WI38 (cell line): ENCODE results near the gene SUSD1.

Experiments used
- H3K4me3 ChIP-seq: 2 replicates; pipeline ENCODE4 v1.5.1; 2011; ENCODE audit warnings: low read depth, mild to moderate bottlenecking, control low read depth, low read length
- CTCF ChIP-seq: IDR thresholded peaks from 2 replicates; pipeline ENCODE4 v1.5.1; 2012; ENCODE audit warnings: low read depth, mild to moderate bottlenecking, control low read depth, low read length

Gene SUSD1

DNA sequence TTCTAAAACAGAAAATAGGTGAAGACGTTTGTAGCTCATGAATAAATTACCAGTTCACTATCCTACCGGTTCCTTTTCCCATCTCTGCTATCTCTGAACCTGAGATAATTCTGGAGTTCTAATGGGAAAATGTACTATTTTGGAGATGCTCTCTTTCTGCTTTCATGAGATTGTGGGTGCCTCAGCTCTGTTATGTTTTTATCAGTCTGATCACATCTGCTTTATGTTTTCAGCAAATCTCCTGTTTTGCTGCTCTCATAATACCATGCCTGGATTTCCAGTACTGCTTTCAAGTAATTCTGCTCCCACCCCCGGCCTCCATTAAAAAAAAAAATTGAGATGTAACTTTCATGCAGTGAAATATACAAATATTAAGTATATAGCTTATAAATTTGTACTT, 9.1 kb upstream of the SUSD1 start:
- no peak overlapping the region for H3K4me3 ChIP-seq
- TF ChIP-seq CTCF = no peak

GRCh38 chr9:112180387-112180881, 5.3 kb upstream of the SUSD1 start:
- no peak for TF ChIP-seq CTCF
- no peak overlapping the region for H3K4me3 ChIP-seq

- H3K4me3 ChIP-seq = no peak overlapping the region
- no peak for TF ChIP-seq CTCF
Measured at GRCh38 chr9:112179816-112180215, 4.7 kb upstream of the SUSD1 start.

DNA sequence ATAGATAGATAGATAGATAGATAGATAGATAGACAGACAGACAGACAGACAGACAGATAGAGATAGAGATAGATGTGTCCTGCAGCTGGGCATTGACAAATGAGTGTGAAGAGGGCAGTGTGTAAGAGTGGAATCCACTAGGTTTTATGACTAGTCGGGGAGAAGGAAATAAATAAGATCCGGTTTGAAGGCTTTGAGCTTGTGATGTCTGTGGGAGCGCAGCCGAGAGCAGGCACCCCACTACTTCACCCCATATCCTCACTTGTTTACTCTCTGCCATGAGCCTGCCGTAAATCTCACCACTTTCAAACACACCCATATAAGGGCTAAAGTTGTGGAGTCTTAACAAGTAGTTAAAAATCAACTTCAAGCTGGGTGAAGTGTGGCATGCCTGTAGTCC, 1.4 kb upstream of the SUSD1 start:
- no peak overlapping the region for H3K4me3 ChIP-seq
- no peak for TF ChIP-seq CTCF

DNA sequence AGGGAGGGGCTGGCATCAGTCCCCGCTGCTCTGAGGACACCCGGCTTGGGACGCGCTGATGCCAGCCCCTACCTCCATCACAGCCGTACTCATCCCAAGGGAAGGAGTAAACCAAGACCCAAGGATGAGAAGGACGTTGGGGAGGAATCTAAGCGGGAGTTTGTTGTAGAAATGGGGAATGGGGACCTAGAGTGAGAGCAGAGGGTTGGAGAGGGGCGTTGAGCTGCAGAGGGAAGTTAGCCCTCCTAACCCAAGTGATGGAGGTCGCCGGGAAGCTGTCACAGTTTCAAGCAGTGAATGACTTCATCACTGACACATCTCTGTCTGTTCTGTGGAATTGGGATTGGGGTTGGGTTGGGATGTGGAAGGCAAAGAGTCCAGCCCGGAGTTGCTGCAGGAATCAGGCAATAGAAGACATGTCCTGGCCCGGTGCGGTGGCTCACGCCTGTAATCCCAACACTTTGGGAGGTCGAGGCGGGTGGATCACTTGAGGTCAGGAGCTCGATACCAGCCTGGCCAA, 759 bp upstream of the SUSD1 start:
- no peak overlapping the region for H3K4me3 ChIP-seq
- TF ChIP-seq CTCF = no peak

DNA sequence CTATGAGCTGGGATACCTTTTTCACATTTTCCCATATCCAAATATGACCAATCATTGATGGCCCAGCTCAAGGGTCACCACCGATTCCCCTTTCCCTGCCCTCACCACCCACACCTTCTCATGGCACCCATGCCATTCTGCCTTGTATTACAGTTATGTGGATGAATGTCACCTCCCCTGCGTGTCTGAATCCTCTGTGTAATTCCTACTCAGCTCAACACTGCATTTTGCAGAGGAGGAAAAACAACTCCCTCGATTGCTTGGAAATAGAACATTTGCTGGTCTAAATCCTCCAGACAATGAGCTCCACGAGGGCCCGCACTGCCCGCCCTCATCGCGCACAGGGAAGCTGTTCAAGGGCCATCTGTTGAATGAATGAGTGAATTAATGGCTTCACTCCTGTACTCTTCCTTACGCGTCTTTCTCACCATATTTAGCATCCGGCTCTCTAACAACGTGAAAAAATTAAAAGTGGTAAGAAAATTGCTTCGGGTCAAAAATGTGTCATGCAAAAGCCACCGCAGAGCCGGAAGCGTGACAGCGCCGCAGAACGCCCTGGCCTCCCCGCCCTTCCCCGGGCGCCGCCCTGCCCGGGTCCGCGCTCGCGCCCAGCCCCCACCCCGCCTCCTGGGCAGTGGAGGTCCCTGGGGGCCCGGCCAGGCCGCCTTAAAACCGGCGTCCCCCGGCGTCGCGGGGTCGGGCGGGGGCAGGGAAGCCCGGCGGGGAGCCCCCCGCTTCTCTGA, 704 bp downstream of the SUSD1 start:
- no peak for TF ChIP-seq CTCF
- H3K4me3 ChIP-seq = peak overlapping the region; percentile 58

DNA sequence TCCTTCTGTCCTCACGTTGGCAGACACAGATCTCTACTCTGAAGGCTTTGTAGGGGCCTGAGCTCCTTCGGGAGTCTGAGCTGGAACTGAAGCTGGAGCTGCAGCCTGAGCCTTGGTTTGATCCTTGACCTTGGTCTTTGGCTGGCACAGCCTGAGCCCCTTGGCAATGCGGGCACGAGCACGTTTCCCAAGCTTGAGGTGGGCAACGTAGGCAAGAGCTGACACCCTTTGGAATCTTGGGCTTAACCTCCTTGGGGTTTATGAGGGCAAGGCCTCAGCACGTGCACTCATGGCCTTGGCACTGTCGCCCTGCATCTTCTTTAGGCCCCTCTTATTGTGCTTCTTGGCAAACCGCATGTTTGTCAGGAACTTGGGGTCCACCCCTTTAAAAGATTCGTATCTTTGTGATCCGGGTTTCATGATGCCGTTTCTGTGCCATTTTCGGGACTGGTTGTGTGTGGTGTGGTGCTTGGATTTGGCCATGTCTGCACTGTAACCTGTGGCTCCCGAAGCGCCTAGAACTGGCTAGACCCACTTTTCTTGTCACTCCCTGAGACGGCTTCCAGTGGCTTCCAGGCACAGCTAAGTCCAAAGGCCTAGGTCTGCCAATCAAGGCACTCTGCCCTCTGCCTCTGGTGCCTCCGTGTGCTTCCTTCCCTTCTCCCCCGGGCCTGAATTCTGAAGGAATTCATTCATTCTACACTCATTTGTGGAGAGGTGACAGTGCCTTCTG, 1.4 kb downstream of the SUSD1 start:
- no peak overlapping the region for H3K4me3 ChIP-seq

More for the DNA sequence above, 1.4 kb downstream of the SUSD1 start:
- no peak for TF ChIP-seq CTCF
